ENCODE results near the gene PDCL3. TPM values are rescaled to one million over a fixed set of nuclear protein-coding genes. Genes with fewer than 3 reads are reported as not detected.

Gene PDCL3
- 10 to 100 TPM; 34.2 to 38.9 TPM for total RNA-seq

DNA sequence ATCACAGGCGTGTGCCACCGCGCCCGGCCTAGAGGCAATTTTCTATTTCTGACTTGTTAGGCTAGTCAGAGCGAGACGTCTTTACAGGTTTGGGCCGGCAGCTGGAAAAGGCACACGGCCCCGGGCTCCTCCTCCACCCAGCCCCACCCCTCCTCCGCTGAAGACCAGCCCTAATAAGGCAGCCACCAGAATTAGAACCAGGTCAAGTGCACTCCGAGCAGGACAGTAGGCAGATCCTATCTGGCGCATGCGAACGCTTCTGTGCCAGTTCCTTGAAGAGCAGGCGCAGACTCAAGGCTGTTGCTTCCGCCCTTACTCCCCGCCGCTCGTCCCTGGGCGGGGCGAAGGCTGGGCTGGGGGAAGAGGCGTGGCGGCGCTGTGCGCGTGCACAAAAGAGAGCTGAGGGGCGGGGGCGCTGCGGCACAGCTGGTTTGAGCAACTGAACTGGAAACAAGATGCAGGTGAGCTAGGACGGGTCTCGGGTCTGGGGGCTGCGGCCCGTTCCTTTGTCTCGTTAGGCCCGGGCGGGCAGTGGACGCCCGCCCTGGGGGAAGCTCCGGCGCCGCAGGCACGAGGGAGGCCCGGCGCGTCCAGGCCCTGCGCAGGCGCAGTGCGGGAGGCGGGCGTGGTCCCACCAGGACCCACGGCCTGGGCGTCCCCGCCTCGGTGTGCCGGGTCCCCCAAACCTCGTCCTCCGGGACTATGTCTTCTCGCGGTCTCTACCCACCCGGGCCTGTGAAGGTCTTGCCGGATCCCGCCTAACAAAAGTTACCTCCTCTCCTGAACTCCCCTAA, at the start of gene PDCL3:
Gene PDCL3 (plus strand): TSS at position 381 of the 794 bp plus-strand sequence. CDS start 75 bp downstream, at position 456.
- H3K27ac Mint-ChIP-seq = peak within 1 kb of the TSS; percentile 99
- peaks cover 22% of the 10 kb centered on the region for H3K36me3 Mint-ChIP-seq (ENCODE audit: low read depth)
- H3K4me3 Mint-ChIP-seq = peak within 1 kb of the TSS; percentile 81
- DNase-seq = peak; percentile 95
- ChIA-PET CTCF (interaction anchor here (0.6 to 2.9 kb wide), 9 partner anchors 10 to 165 kb away, joined by 3 to 13 read pairs (median 3); no protein-coding TSS in a partner anchor), POLR2A (interaction anchor here (0.5 to 1.4 kb wide), 4 partner anchors 12 to 439 kb away, joined by 3 to 4 read pairs (median 3); partner anchors contain the start of gene RPL31)
- no peaks in the 10 kb centered on the region for H3K9me3 Mint-ChIP-seq
- H3K4me1 Mint-ChIP-seq = peaks cover 52% of the 10 kb centered on the region
- H3K27me3 Mint-ChIP-seq = no peaks in the 10 kb centered on the region

DNA sequence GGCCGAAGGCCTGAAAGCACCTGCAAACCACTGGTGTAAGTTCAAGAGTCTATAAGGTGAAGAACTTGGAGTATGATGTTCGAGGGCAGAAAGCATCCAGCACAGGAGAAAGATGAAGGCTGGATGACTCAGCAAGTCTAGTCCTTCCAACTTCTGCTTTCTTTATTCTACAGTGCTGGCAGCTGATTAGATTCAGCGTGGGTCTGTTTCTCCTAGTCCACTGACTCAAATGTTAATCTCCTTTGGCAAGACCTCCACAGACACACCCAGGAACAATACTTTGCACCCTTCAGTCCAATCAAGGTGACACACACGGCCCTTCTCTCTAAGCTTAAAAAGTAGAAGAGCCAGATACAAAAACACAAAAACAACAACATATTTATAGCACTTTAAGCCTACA, 49.1 kb upstream of the PDCL3 start:
- POLR2A ChIA-PET = no interaction called here
- no peak for DNase-seq
- Mint-ChIP-seq H3K4me1 (no peaks in the 10 kb centered on the region), H3K27ac (no peak overlapping the region), H3K4me3 (no peak overlapping the region), H3K27me3 (no peaks in the 10 kb centered on the region), H3K36me3 (ENCODE audit: low read depth) (no peaks in the 10 kb centered on the region), H3K9me3 (peaks cover 2% of the 10 kb centered on the region)
- CTCF ChIA-PET = no interaction called here

DNA sequence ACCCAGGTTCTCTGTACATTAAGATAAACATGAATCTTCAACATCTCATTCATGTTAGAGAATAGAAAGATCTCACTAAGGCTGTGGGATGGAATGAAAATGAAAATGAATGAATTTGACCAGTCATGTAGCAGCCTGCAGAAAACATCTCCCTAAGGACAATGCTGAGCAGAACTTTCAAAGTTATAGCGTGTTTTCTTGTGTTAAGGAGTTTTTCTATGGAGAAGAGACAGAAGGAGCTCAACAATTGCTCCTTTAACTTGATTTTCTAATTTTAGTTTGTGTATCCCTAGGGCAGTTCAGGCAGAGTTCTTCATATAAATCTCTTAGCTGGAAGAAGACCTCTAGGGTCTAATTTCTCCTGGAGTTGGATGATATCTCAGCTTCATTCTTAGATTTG, 45.2 kb upstream of the PDCL3 start:
- POLR2A ChIA-PET = no interaction called here
- H3K27ac Mint-ChIP-seq = no peak overlapping the region
- H3K9me3 Mint-ChIP-seq = no peaks in the 10 kb centered on the region
- no peak for DNase-seq
- no peaks in the 10 kb centered on the region for H3K36me3 Mint-ChIP-seq (ENCODE audit: low read depth)
- H3K4me3 Mint-ChIP-seq = no peak overlapping the region
- no peaks in the 10 kb centered on the region for H3K4me1 Mint-ChIP-seq
- CTCF ChIA-PET = interaction anchor here (1.0 kb wide), 1 partner anchor 53 kb away, joined by 3 read pairs; no protein-coding TSS in a partner anchor
- H3K27me3 Mint-ChIP-seq = no peaks in the 10 kb centered on the region

DNA sequence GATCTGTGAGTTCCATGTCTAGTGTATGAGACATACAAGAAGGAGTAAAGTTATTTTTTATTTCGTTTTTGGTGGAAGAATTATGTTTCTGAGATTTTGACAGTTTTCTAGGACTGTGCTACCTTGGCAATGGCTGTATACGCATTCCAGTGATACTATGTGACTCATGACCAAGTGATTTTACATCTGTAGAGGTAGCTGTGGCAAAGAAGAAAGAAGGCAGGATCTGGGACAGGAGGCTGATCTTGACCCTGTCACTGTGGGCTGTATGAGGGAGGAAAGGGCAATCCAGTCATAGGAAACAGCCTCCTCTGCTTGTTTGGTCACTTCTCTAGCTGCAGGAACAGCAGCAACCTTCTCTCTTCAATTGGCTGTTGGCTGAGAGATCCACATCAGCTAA, 44.0 kb upstream of the PDCL3 start:
- H3K27ac Mint-ChIP-seq = no peak overlapping the region
- POLR2A ChIA-PET = no interaction called here
- H3K36me3 Mint-ChIP-seq (ENCODE audit: low read depth) = no peaks in the 10 kb centered on the region
- H3K4me1 Mint-ChIP-seq = no peaks in the 10 kb centered on the region
- no peak overlapping the region for H3K4me3 Mint-ChIP-seq
- no peaks in the 10 kb centered on the region for H3K27me3 Mint-ChIP-seq
- CTCF ChIA-PET = no interaction called here
- no peaks in the 10 kb centered on the region for H3K9me3 Mint-ChIP-seq
- no peak for DNase-seq

DNA sequence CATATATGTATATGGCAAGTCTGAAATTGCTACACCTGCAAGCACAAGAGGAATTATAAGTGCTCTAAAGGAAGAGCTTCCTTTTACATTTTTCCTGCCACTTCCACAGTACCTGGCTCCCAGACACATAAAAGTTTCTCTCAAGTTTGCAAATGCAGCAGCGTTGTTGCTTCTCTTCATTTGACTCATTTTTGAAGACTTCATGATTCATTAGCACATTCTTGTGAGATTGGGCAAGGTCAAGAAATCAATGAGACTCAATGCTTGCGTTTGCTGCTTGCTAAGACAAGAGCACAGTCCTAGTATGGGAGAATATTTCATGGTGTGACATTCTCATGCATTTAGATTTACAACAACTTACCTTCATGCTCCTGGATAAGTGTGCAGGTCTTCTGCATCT, 42.6 kb upstream of the PDCL3 start:
- no peaks in the 10 kb centered on the region for H3K36me3 Mint-ChIP-seq (ENCODE audit: low read depth)
- POLR2A ChIA-PET = no interaction called here

DNA sequence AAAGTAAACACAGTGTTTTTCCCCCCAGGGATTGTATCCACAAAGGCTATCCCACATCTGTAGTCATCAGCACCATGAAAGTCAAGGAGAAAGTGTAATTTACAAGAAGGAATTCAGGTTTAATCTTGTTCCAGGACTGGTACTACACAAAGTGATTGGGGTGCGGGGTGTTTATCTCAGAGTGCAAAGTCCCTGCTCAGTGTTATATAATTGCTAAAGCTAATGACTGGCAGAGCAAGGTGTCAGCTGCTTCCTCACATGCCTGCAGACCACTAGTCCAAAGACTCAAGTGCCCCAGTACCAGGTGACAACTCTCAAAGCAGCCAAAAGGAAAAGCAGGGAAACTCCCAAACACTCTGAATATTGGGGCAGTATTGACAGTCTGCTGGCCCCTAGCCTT, 40.4 kb upstream of the PDCL3 start:
- Mint-ChIP-seq H3K4me3 (no peak overlapping the region), H3K27me3 (no peaks in the 10 kb centered on the region), H3K4me1 (no peaks in the 10 kb centered on the region), H3K9me3 (no peaks in the 10 kb centered on the region), H3K27ac (no peak overlapping the region), H3K36me3 (ENCODE audit: low read depth) (no peaks in the 10 kb centered on the region)
- CTCF ChIA-PET = no interaction called here
- POLR2A ChIA-PET = no interaction called here
- no peak for DNase-seq

More for the DNA sequence above, 42.6 kb upstream of the PDCL3 start:
- CTCF ChIA-PET = no interaction called here
- DNase-seq = no peak
- Mint-ChIP-seq H3K27me3 (no peaks in the 10 kb centered on the region), H3K4me1 (no peaks in the 10 kb centered on the region), H3K9me3 (no peaks in the 10 kb centered on the region), H3K4me3 (no peak overlapping the region), H3K27ac (no peak overlapping the region)

DNA sequence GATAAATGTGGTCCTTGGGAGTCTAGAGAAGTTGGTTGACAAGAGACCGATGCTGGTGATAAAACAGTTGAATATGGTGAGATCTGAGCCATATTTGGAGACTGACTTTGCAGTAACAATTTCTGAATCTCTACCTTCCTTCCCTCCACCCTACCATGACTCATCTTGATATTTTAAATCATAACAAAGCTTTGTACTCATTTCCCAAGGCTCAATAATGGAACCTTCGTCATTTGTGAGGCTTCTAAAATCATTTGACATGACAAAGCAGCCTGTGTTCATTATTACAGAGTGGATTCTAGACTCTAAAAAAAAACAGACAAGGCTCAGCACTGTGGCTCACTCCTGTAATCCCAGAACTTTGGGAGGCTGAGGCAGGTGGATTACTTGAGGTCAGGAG, 38.5 kb upstream of the PDCL3 start:
- H3K36me3 Mint-ChIP-seq (ENCODE audit: low read depth) = no peaks in the 10 kb centered on the region
- H3K4me1 Mint-ChIP-seq = no peaks in the 10 kb centered on the region
- ChIA-PET POLR2A (no interaction called here), CTCF (interaction anchor here (0.6 to 0.7 kb wide), 2 partner anchors 15 to 695 kb away, joined by 4 read pairs; no protein-coding TSS in a partner anchor)
- no peak overlapping the region for H3K4me3 Mint-ChIP-seq
- no peak for DNase-seq
- no peak overlapping the region for H3K27ac Mint-ChIP-seq
- no peaks in the 10 kb centered on the region for H3K27me3 Mint-ChIP-seq
- H3K9me3 Mint-ChIP-seq = no peaks in the 10 kb centered on the region

DNA sequence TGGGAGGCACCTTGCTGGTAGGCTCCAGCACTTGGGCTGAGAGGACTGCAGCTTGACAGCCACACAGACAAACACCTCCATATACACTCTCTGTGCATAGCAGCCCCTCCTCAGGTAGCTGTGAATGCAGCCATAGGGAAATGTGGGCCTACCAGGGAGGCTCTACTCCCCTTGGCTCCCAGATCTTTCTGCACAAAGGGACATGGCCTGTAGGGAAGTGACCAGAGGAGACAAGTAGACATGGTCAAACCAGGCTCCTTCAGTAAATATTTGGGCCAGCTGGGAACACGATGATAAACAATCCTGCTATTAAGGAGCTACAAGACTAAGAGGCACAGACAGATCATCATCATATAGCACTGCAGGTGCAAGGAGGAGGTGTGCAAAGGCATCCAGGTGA, 35.9 kb upstream of the PDCL3 start:
- ChIA-PET CTCF (interaction anchor here (2.3 kb wide), 1 partner anchor 12 kb away, joined by 8 read pairs; no protein-coding TSS in a partner anchor), POLR2A (interaction anchor here (0.6 kb wide), 1 partner anchor 71 kb away, joined by 3 read pairs; no protein-coding TSS in a partner anchor)
- Mint-ChIP-seq H3K36me3 (ENCODE audit: low read depth) (no peaks in the 10 kb centered on the region), H3K4me3 (no peak overlapping the region), H3K4me1 (peaks cover 2% of the 10 kb centered on the region), H3K27me3 (no peaks in the 10 kb centered on the region), H3K27ac (no peak overlapping the region), H3K9me3 (no peaks in the 10 kb centered on the region)
- no peak for DNase-seq

DNA sequence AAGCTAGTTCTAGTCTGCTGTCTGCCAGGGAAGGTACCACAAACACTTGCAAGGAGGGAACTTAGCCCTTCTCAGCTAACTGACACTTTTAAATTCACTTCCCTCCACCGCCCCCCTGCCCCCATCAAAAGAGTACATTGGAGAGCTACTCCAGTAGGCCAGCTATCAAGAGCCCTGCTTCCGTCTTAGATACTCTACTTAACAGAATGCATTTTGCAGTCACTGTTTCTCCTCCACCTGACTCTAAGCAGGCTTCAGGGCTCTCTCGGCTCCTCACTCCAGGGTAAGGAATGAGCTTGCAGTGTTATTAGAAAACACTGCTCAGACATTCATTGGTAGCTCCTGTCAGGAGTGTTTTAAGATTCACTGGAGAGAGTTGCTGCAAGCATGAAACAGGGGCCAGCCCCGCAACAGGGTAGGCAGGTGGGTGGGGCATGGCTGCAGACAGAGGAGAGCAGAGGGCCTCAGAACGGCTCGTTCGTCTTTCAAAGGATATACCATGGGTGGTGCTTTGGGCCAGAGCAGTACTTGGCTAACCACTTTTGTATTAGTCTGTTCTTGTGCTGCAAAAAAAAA, 35.3 kb upstream of the PDCL3 start:
- no peak overlapping the region for H3K27ac Mint-ChIP-seq
- peaks cover 2% of the 10 kb centered on the region for H3K4me1 Mint-ChIP-seq
- ChIA-PET POLR2A (interaction anchor here (0.6 kb wide), 1 partner anchor 72 kb away, joined by 3 read pairs; no protein-coding TSS in a partner anchor), CTCF (interaction anchor here (0.6 to 2.3 kb wide), 2 partner anchors 12 to 14 kb away, joined by 3 to 8 read pairs; no protein-coding TSS in a partner anchor)
- no peaks in the 10 kb centered on the region for H3K9me3 Mint-ChIP-seq
- H3K36me3 Mint-ChIP-seq (ENCODE audit: low read depth) = no peaks in the 10 kb centered on the region
- DNase-seq = no peak
- H3K27me3 Mint-ChIP-seq = no peaks in the 10 kb centered on the region
- H3K4me3 Mint-ChIP-seq = no peak overlapping the region

DNA sequence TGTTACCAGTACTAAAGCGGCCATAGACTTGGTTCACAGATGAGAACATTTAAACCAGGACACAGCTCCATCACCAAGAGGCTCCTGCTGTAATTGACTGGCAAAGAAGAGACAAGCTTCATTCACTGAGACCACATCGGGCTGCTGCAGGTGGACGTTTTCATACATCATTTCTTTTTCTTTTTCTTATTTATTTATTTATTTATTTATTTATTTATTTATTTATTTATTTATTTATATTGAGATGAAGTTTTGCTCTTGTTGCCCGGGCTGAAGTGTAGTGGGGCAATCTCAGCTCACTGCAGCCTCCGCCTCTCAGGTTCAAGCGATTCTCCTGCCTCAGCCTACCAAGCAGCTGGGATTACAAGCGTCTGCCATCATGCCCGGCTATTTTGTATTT, 33.6 kb upstream of the PDCL3 start:
- CTCF ChIA-PET = no interaction called here
- H3K9me3 Mint-ChIP-seq = no peaks in the 10 kb centered on the region
- H3K27me3 Mint-ChIP-seq = no peaks in the 10 kb centered on the region
- DNase-seq = no peak
- POLR2A ChIA-PET = no interaction called here
- no peak overlapping the region for H3K4me3 Mint-ChIP-seq
- no peak overlapping the region for H3K27ac Mint-ChIP-seq
- peaks cover 2% of the 10 kb centered on the region for H3K4me1 Mint-ChIP-seq
- no peaks in the 10 kb centered on the region for H3K36me3 Mint-ChIP-seq (ENCODE audit: low read depth)

DNA sequence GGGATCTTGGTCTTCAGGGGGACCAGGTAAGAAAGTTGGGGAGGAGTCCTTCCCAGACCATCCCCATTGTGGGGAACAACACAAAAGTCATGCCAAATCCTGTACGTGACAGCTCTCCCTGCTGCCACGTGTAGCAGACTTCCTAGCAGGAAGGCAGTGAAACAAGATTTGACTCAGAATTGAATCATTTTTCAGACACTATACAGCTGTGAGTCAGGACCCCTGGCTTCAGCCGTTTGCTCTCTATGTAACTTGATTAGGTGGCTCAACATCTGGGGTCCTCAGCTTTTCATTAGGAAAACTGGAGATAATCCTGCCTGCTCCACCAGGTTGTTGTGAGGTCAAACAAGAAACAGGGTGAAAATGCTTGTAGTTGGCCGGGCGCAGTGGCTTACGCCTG, 32.9 kb upstream of the PDCL3 start:
- POLR2A ChIA-PET = no interaction called here
- no peaks in the 10 kb centered on the region for H3K9me3 Mint-ChIP-seq
- H3K36me3 Mint-ChIP-seq (ENCODE audit: low read depth) = no peaks in the 10 kb centered on the region

DNA sequence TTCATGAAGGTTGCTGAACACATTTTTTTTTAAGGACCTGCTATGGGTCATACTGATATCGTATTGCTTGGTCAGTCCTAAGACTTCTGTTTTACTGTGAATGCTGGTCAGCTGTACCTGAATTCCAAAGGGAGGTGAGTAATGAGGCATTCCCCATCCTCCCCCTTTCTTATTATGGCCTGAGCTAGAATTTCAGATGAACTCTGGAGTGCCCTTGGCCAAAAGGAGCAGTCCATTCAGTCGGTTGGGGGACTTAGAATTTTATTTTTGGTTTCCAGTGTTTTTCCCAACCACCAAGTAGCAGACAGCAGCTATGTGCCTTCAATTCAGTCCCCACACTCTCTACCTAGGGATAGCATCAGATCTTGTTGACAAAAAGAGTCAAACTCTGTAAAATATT, 26.9 kb upstream of the PDCL3 start:
- Mint-ChIP-seq H3K9me3 (no peaks in the 10 kb centered on the region), H3K4me3 (no peak overlapping the region), H3K4me1 (no peaks in the 10 kb centered on the region), H3K27me3 (no peaks in the 10 kb centered on the region), H3K36me3 (ENCODE audit: low read depth) (no peaks in the 10 kb centered on the region), H3K27ac (no peak overlapping the region)
- CTCF ChIA-PET = interaction anchor here (1.0 kb wide), 1 partner anchor 96 kb away, joined by 3 read pairs; no protein-coding TSS in a partner anchor
- POLR2A ChIA-PET = interaction anchor here (0.6 kb wide), 1 partner anchor 169 kb away, joined by 3 read pairs; no protein-coding TSS in a partner anchor
- no peak for DNase-seq

More for the DNA sequence above, 32.9 kb upstream of the PDCL3 start:
- H3K4me1 Mint-ChIP-seq = peaks cover 2% of the 10 kb centered on the region
- no peaks in the 10 kb centered on the region for H3K27me3 Mint-ChIP-seq
- CTCF ChIA-PET = no interaction called here
- H3K27ac Mint-ChIP-seq = no peak overlapping the region
- no peak overlapping the region for H3K4me3 Mint-ChIP-seq
- no peak for DNase-seq

DNA sequence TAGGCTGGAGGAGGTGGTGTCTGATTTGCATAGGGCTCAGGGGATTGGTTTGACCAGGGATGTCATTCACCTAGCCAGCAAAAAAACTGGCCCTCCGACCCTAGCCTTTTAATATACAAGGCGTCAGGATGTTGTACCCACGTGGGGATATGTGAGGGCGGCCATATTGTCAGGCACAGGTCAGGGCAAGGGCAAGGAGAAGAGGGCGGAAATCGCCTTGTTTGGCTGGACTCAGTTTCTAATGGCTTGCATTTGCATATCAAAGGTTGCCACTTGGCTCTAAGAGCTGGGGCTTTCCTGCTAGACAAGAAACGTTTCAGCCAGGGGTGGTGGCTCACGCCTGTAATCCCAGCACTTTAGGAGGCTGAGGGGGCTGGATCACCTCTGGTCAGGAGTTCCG, 24.9 kb upstream of the PDCL3 start:
- CTCF ChIA-PET = interaction anchor here (0.6 kb wide), 1 partner anchor 27 kb away, joined by 3 read pairs; no protein-coding TSS in a partner anchor
- no peak for DNase-seq
- H3K4me3 Mint-ChIP-seq = no peak overlapping the region
- no peaks in the 10 kb centered on the region for H3K27me3 Mint-ChIP-seq
- H3K36me3 Mint-ChIP-seq (ENCODE audit: low read depth) = no peaks in the 10 kb centered on the region
- H3K9me3 Mint-ChIP-seq = no peaks in the 10 kb centered on the region
- no peak overlapping the region for H3K27ac Mint-ChIP-seq
- POLR2A ChIA-PET = no interaction called here
- peaks cover 5% of the 10 kb centered on the region for H3K4me1 Mint-ChIP-seq
